ENCODE measurements around the gene CORO1C.

GRCh38 chr12:108668063-108668462 is 63.3 kb downstream of the CORO1C start:
- TF ChIP-seq MYC (IDR thresholded peaks at IDR 0.05; ENCODE audit: low read depth, low read length), result no peak
- no peak for TF ChIP-seq EZH2 (IDR thresholded peaks at IDR 0.05; ENCODE audit: borderline replicate concordance, low read depth, low read length, severe bottlenecking)
- no peak for TF ChIP-seq POLR2A (IDR thresholded peaks at IDR 0.05; ENCODE audit: low read depth, low read length)
- TF ChIP-seq CTCF (IDR thresholded peaks at IDR 0.05; ENCODE audit: extremely low read depth in 1 of 2, insufficient read depth in 1 of 2, low read depth in 1 of 2, low read length in 2 of 2), result no peak
- TF ChIP-seq POLR2AphosphoS5 (IDR thresholded peaks at IDR 0.05; ENCODE audit: insufficient read depth, low read depth, low read length), result no peak
- no peak for TF ChIP-seq MAX (IDR thresholded peaks at IDR 0.05; ENCODE audit: insufficient read depth, insufficient read length)

Measured in endothelial cell of umbilical vein (primary cell).